ENCODE measurements around the gene LRP1B.

DNA sequence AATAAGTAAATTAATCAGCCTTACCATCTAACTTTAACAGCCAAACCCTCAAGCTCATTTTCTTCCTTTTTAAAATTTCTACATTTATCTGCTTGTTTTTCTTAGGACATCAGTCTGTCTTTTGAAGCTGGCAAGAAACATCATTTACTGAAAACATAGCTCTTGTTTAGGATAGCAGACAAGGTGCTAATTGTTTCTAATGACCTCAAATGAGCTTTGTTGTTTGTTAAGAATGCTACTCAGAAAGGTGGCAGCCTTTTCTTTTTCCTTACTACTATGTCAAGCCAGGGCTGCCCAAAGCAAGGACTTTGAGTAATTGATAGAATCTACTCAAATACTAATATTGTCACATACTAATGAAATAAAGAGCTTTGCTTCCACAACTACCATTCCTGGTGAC lies 171.8 kb downstream of the LRP1B start:
- TF ChIP-seq, protein P1, sequence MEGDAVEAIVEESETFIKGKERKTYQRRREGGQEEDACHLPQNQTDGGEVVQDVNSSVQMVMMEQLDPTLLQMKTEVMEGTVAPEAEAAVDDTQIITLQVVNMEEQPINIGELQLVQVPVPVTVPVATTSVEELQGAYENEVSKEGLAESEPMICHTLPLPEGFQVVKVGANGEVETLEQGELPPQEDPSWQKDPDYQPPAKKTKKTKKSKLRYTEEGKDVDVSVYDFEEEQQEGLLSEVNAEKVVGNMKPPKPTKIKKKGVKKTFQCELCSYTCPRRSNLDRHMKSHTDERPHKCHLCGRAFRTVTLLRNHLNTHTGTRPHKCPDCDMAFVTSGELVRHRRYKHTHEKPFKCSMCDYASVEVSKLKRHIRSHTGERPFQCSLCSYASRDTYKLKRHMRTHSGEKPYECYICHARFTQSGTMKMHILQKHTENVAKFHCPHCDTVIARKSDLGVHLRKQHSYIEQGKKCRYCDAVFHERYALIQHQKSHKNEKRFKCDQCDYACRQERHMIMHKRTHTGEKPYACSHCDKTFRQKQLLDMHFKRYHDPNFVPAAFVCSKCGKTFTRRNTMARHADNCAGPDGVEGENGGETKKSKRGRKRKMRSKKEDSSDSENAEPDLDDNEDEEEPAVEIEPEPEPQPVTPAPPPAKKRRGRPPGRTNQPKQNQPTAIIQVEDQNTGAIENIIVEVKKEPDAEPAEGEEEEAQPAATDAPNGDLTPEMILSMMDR (IDR thresholded peaks at IDR 0.05) = no peak
- no peak for TF ChIP-seq ZFX (IDR thresholded peaks at IDR 0.05; ENCODE audit: borderline replicate concordance)
